HepG2 (cell line): ENCODE data around the gene VRK2. TPM values are rescaled to one million over a fixed set of nuclear protein-coding genes. Genes with fewer than 3 reads are reported as not detected.

Source experiments
- ARNTL ChIP-seq: sonication (generic); formaldehyde crosslinking; IDR thresholded peaks from 2 replicates; pipeline ENCODE4 v1.4.0; 2020; ENCODE audit warnings: mild to moderate bottlenecking, missing genetic modification reagents
- ASH2L ChIP-seq: fragments of 300-600, 200-600 bp; sonication (generic); IDR thresholded peaks from 2 replicates; pipeline ENCODE4 v1.7.0; 2017; ENCODE audit warnings: low read depth, mild to moderate bottlenecking, moderate library complexity, mixed read lengths, low read length; ENCODE audit not compliant: insufficient read length
- CHD4 ChIP-seq: fragments of 200-600 bp; sonication (generic); IDR thresholded peaks from 2 replicates; pipeline ENCODE4 v1.7.0; 2017; ENCODE audit warnings: mild to moderate bottlenecking, low read length, borderline replicate concordance
- DR1 ChIP-seq: sonication (generic); formaldehyde crosslinking; IDR thresholded peaks from 2 replicates; pipeline ENCODE4 v1.8.0; 2021; ENCODE audit warnings: mild to moderate bottlenecking, missing genetic modification reagents, inconsistent platforms
- EP300 ChIP-seq, 3 experiments: sonication (generic) in 1 of 3; formaldehyde crosslinking in 1 of 3; IDR thresholded peaks; 2 replicates each; pipeline versions ENCODE4 v1.5.1 to v1.6.1; 2011 to 2020; ENCODE audit warnings: low read depth in 2 of 3, low read length in 2 of 3, borderline replicate concordance in 1 of 3, improper control_type of control experiment in 1 of 3, mild to moderate bottlenecking in 1 of 3, missing genetic modification reagents in 1 of 3, moderate library complexity in 1 of 3
- ERF ChIP-seq: IDR thresholded peaks from 2 replicates; pipeline ENCODE4 v1.6.1; 2018; ENCODE audit warnings: missing biosample characterization, missing genetic modification reagents
- FOSL1 ChIP-seq: sonication (generic); formaldehyde crosslinking; IDR thresholded peaks from 2 replicates; pipeline ENCODE4 v1.9.0; 2021; ENCODE audit warnings: missing genetic modification reagents, borderline replicate concordance
- JUND ChIP-seq: sonication (generic); formaldehyde crosslinking; IDR thresholded peaks from 2 replicates; pipeline ENCODE4 v1.8.0; 2022; ENCODE audit warnings: mild to moderate bottlenecking, missing genetic modification reagents
- MAFF ChIP-seq: IDR thresholded peaks from 2 replicates; pipeline ENCODE4 v1.6.1; 2011; ENCODE audit warnings: low read depth, low read length, improper control_type of control experiment
- MAFK ChIP-seq, 2 experiments: IDR thresholded peaks in 1 of 2; conservative IDR thresholded peaks in 1 of 2; 2 replicates each; pipeline ENCODE4 v1.6.1; 2011; ENCODE audit warnings: improper control_type of control experiment in 2 of 2, low read length in 2 of 2
- NCOR1 ChIP-seq: fragments of 200-600 bp; sonication (generic); IDR thresholded peaks from 2 replicates; pipeline ENCODE4 v1.7.0; 2017; ENCODE audit warnings: antibody characterized with exemption, low read length, borderline replicate concordance
- NFE2L2 ChIP-seq: fragments of 150-350 bp; IDR thresholded peaks from 2 replicates; pipeline ENCODE4 v1.6.1; 2014; ENCODE audit warnings: low read length
- NFIC ChIP-seq: IDR thresholded peaks from 2 replicates; pipeline ENCODE4 v1.6.1; 2012; ENCODE audit warnings: mild to moderate bottlenecking, low read length, inconsistent platforms
- TCF7 ChIP-seq: sonication (generic); IDR thresholded peaks from 2 replicates; pipeline ENCODE4 v1.6.1; 2016; ENCODE audit warnings: antibody characterized with exemption, low read depth
- ZNF331 ChIP-seq: sonication (generic); formaldehyde crosslinking; IDR thresholded peaks from 2 replicates; pipeline ENCODE4 v1.4.0; 2020; ENCODE audit warnings: missing genetic modification reagents
- ZSCAN29 ChIP-seq: sonication (generic); formaldehyde crosslinking; conservative IDR thresholded peaks from 2 replicates; pipeline ENCODE4 v1.4.0; 2020; ENCODE audit warnings: mild to moderate bottlenecking, missing genetic modification reagents
- polyA plus RNA-seq, 8 experiments: library from polyadenylated mRNA; depleted of rRNA in 3 of 8; stranded (reverse) in 7 of 8; unstranded in 1 of 8; fragments of >200 nt; fragmentation: Illumina TruSeq in 4 of 8; extraction: Trizol in 4 of 8; gene quantifications; 2 replicates each; pipeline versions ENCODE4 v1.2.1 to v1.2.3, GENCODE V29; 2011 to 2016; ENCODE audit warnings: low read depth in 4 of 8, missing spikeins in 1 of 8, mixed read lengths in 1 of 8; ENCODE audit not compliant: insufficient read depth in 1 of 8
- total RNA-seq, 5 experiments: library from RNA; depleted of rRNA; stranded (reverse); fragments of >200 nt; fragmentation: Illumina TruSeq; extraction: Trizol; gene quantifications; 2 replicates each; pipeline ENCODE4 v1.2.3, GENCODE V29; 2016; ENCODE audit warnings: low read depth in 1 of 5
- TF ChIP-seq, protein P1 (sequence below): sonication (generic); formaldehyde crosslinking; IDR thresholded peaks from 2 replicates; pipeline ENCODE4 v1.5.0; 2020; ENCODE audit warnings: mild to moderate bottlenecking, missing genetic modification reagents, borderline replicate concordance
- TF ChIP-seq, protein P2 (sequence below): IDR thresholded peaks from 2 replicates; pipeline ENCODE4 v1.6.1; 2016; ENCODE audit warnings: missing compliant biosample characterization, missing genetic modification reagents, borderline replicate concordance
- TF ChIP-seq, protein P3 (sequence below): sonication (generic); formaldehyde crosslinking; IDR thresholded peaks from 2 replicates; pipeline ENCODE4 v1.4.0; 2020; ENCODE audit warnings: mild to moderate bottlenecking, missing genetic modification reagents, borderline replicate concordance

VRK2 gene
- total and polyA plus RNA-seq, 2 of the 13 experiments (the other 11 are each of a cell fraction or from before 2014, with no cell fraction given) = 13.3 to 29.1 TPM

DNA sequence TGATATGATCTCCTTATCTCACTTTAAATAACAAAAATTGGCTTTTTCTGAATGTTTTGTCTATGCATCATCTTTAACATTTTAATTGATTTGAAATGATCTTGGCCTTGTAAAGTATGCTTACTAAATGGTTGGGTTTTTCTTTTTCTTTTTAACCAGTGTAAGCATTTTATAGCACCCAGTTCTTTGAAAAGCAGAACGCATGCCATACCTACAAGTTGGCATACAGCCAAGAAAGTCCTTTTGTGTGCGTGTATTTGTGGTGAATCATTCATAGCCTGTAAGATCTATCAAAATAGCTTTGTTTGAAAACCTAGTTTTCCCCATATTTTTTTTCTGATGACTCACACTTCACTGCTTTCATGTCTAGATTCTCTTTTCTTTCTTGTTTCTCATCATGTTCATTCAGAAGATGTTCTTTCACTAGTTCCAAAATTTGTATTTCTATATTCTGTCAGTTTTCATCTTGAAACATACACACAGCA is 4.1 kb upstream of the VRK2 start (continued):
- TF ChIP-seq, protein P1, sequence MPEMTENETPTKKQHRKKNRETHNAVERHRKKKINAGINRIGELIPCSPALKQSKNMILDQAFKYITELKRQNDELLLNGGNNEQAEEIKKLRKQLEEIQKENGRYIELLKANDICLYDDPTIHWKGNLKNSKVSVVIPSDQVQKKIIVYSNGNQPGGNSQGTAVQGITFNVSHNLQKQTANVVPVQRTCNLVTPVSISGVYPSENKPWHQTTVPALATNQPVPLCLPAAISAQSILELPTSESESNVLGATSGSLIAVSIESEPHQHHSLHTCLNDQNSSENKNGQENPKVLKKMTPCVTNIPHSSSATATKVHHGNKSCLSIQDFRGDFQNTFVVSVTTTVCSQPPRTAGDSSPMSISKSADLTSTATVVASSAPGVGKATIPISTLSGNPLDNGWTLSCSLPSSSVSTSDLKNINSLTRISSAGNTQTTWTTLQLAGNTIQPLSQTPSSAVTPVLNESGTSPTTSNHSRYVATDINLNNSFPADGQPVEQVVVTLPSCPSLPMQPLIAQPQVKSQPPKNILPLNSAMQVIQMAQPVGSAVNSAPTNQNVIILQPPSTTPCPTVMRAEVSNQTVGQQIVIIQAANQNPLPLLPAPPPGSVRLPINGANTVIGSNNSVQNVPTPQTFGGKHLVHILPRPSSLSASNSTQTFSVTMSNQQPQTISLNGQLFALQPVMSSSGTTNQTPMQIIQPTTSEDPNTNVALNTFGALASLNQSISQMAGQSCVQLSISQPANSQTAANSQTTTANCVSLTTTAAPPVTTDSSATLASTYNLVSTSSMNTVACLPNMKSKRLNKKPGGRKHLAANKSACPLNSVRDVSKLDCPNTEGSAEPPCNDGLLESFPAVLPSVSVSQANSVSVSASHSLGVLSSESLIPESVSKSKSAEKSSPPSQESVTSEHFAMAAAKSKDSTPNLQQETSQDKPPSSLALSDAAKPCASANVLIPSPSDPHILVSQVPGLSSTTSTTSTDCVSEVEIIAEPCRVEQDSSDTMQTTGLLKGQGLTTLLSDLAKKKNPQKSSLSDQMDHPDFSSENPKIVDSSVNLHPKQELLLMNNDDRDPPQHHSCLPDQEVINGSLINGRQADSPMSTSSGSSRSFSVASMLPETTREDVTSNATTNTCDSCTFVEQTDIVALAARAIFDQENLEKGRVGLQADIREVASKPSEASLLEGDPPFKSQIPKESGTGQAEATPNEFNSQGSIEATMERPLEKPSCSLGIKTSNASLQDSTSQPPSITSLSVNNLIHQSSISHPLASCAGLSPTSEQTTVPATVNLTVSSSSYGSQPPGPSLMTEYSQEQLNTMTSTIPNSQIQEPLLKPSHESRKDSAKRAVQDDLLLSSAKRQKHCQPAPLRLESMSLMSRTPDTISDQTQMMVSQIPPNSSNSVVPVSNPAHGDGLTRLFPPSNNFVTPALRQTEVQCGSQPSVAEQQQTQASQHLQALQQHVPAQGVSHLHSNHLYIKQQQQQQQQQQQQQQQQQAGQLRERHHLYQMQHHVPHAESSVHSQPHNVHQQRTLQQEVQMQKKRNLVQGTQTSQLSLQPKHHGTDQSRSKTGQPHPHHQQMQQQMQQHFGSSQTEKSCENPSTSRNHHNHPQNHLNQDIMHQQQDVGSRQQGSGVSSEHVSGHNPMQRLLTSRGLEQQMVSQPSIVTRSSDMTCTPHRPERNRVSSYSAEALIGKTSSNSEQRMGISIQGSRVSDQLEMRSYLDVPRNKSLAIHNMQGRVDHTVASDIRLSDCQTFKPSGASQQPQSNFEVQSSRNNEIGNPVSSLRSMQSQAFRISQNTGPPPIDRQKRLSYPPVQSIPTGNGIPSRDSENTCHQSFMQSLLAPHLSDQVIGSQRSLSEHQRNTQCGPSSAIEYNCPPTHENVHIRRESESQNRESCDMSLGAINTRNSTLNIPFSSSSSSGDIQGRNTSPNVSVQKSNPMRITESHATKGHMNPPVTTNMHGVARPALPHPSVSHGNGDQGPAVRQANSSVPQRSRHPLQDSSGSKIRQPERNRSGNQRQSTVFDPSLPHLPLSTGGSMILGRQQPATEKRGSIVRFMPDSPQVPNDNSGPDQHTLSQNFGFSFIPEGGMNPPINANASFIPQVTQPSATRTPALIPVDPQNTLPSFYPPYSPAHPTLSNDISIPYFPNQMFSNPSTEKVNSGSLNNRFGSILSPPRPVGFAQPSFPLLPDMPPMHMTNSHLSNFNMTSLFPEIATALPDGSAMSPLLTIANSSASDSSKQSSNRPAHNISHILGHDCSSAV (CRISPR knock-in tag) = no peak
- TF ChIP-seq NCOR1 (peak; percentile 68; the same call in 1 of the 2 replicates), MAFF (peak; percentile 71), NFIC (peak; percentile 97), JUND (CRISPR knock-in tag) (peak; percentile 73), TCF7 (peak; percentile 83), ERF (CRISPR knock-in tag) (0 out of 2 replicates have a peak, but pooled peaks have one; percentile 42), ZSCAN29 (CRISPR knock-in tag) (no peak), EP300 (IDR thresholded peaks at IDR 0.05; ENCODE audit: low read depth in 2 of 2, low read length in 2 of 2) (peak in 1 of 2 experiments; percentile 82; a peak in 2 of 4 replicates), EP300 (CRISPR knock-in tag; IDR thresholded peaks at IDR 0.05; ENCODE audit: borderline replicate concordance) (no peak), NFE2L2 (peak; percentile 40; the same call in 1 of the 2 replicates), MAFK (conservative IDR thresholded peaks at IDR 0.05 in 1 of 2, IDR thresholded peaks at IDR 0.05 in 1 of 2; ENCODE audit: low read length in 2 of 2) (peak; percentile 69 to 74; a peak in 3 of 4 replicates), DR1 (CRISPR knock-in tag) (no peak), ARNTL (no peak), ASH2L (peak; percentile 47), ZNF331 (CRISPR knock-in tag) (peak; percentile 54; the same call in 1 of the 2 replicates), CHD4 (peak; percentile 60; the same call in 1 of the 2 replicates), FOSL1 (CRISPR knock-in tag) (peak; percentile 84)
- TF ChIP-seq, protein P2, sequence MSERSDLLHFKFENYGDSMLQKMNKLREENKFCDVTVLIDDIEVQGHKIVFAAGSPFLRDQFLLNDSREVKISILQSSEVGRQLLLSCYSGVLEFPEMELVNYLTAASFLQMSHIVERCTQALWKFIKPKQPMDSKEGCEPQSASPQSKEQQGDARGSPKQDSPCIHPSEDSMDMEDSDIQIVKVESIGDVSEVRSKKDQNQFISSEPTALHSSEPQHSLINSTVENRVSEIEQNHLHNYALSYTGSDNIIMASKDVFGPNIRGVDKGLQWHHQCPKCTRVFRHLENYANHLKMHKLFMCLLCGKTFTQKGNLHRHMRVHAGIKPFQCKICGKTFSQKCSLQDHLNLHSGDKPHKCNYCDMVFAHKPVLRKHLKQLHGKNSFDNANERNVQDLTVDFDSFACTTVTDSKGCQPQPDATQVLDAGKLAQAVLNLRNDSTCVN (CRISPR knock-in tag) = no peak
- TF ChIP-seq, protein P3, sequence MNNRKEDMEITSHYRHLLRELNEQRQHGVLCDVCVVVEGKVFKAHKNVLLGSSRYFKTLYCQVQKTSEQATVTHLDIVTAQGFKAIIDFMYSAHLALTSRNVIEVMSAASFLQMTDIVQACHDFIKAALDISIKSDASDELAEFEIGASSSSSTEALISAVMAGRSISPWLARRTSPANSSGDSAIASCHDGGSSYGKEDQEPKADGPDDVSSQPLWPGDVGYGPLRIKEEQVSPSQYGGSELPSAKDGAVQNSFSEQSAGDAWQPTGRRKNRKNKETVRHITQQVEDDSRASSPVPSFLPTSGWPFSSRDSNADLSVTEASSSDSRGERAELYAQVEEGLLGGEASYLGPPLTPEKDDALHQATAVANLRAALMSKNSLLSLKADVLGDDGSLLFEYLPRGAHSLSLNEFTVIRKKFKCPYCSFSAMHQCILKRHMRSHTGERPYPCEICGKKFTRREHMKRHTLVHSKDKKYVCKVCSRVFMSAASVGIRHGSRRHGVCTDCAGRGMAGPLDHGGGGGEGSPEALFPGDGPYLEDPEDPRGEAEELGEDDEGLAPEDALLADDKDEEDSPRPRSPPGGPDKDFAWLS = no peak
